HG03066 (cell line): Measurements from ENCODE around the gene SMIM10.
"Not testable (repeated sequence)": the region's sequence is repeated elsewhere in the genome, so short reads cannot be mapped to it uniquely, and the experiment has no call there.

Experiments used
- ATAC-seq: cut with Tn5 transposase; IDR thresholded peaks from one replicate; pipeline ENCODE4 v1.9.1; 2021; ENCODE audit warnings: low read depth; ENCODE audit not compliant: unreplicated experiment

SMIM10 gene

GRCh38 chrX:135009838-135010237, 19.0 kb downstream of the SMIM10 start:
- ATAC-seq, result no peak

GRCh38 chrX:135010921-135011320, 20.1 kb downstream of the SMIM10 start:
- no peak for ATAC-seq

GRCh38 chrX:135015523-135016245, 24.9 kb downstream of the SMIM10 start:
- no peak for ATAC-seq

- not testable (repeated sequence) for ATAC-seq
These were observed 29.1 kb downstream of the SMIM10 start for GRCh38 chrX:135019890-135020289.

- ATAC-seq, result not testable (repeated sequence)
These were observed 33.0 kb downstream of the SMIM10 start for GRCh38 chrX:135023791-135024190.

DNA sequence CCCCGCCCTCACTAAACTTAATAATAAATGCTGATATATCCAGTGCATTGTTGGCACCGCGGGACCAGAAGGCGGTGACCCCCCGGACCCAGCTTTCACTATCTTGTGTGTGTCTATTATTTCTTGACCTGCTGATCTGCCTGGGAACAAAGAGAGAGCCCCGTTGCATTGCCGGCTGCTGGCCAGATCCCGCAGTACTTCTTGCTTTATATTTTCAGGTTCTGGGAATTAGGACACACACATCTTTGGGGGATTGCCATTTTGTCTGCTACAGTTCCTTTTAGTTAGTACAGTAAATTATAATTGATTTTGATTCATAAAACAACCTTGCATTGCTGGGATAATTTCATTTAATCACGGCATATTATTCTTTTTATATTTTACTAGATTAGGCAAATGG, 33.7 kb downstream of the SMIM10 start:
- no peak for ATAC-seq

DNA sequence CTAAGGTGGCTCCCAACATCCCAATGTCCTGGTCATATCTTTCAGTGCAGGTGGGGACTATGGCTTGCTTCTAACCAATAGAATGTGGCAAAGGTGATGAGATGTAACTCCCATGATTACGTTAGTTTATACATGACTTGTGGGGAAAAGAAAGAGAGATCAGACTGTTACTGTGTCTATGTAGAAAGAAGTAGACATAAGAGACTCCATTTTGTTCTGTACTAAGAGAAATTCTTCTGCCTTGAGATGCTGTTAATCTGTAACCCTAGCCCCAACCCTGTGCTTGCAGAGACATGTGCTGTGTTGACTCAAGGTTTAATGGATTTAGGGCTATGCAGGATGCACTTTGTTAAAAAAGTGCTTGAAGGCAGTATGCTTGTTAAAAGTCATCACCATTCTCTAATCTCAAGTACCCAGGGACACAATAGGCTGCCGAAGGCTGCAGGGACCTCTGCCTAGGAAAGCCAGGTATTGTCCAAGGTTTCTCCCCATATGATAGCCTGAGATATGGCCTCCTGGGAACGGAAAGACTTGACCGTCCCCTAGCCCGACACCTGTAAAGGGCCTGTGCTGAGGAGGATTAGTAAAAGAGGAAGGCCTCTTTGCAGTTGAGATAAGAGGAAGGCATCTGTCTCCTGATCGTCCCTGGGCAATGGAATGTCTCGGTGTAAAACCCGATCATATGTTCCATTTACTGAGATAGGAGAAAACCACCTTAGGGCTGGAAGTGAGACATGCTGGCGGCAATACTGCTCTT, 39.6 kb downstream of the SMIM10 start:
- ATAC-seq, result not testable (repeated sequence)

DNA sequence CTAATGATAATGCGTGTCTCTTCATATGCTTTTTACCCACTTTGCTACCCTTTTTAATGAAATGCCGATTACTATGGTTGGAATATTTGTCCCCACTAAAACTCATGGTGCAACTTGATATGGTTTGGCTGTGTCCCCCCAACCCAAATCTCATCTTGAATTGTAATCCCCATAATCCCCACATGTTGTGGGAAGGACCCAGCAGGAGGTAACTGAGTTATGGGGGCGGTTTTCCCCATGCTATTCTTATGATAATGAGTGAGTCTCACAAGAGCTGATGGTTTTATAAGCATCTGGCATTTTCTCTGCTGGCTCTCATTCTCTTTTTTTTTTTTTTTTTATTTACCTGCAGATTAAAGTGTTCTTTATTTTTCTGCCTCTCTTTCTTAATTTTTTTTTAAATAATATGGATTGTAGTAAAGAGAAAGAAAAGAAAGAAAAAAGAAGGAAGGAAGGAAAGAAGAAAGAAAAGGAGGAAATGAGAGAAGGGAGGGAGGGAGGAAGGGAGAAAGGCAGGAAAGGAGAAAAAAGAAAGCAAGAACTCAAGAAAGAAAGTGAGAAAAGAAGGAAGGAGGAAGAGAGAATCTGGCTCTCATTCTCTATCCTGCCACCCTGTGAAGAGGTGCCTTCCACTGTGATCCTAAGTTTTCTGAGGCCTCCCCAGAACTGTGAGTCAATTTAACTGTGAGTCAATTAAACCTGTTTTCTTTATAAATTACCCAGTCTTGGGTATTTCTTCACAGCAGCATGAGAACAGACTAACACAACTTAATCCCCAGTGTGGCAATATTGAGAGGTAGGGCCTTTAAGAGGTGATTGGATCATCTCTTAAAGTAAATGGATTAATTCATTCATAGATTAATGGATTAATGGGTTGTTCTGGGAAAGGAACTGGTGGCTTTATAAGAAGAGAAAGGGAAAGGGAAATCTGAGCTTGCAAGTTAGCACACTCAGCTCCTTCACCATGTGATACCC, 50.6 kb downstream of the SMIM10 start:
- not testable (repeated sequence) for ATAC-seq
